Stomach (tissue), 9 donors: ENCODE results near the gene P2RY4. TPM values are rescaled to one million over a fixed set of nuclear protein-coding genes. Genes with fewer than 3 reads are reported as not detected.

Experiments used
- DNase-seq, 2 donors: peaks; one replicate each; pipeline versions ENCODE4 v3.0.0 to v3.0.0-alpha.2; 2013 to 2019
- H3K27ac ChIP-seq, 5 donors: fragments of 200-600 bp in 4 of 5; sonication (generic) in 4 of 5; one replicate each; pipeline ENCODE4 v1.5.1; 2013 to 2019; ENCODE audit warnings: mild to moderate bottlenecking in 1 of 5, moderate library complexity in 1 of 5
- H3K27me3 ChIP-seq, 3 donors: fragments of 200-600 bp; sonication (generic); one replicate each; pipeline ENCODE4 v1.5.1; 2017 to 2019; ENCODE audit warnings: mixed run types in 1 of 3
- H3K36me3 ChIP-seq, 4 donors: fragments of 200-600 bp; sonication (generic); 1 replicate in 3 of 4; 2 replicates in 1 of 4; pipeline ENCODE4 v1.5.1; 2016 to 2019
- H3K4me1 ChIP-seq, 4 donors: fragments of 200-600 bp; sonication (generic); one replicate each; pipeline ENCODE4 v1.5.1; 2016 to 2019
- H3K4me3 ChIP-seq, 4 donors: fragments of 200-600 bp; sonication (generic) in 3 of 4; one replicate each; pipeline ENCODE4 v1.5.1; 2016 to 2019; ENCODE audit warnings: mild to moderate bottlenecking in 1 of 4
- H3K9me3 ChIP-seq, 4 donors: fragments of 200-600 bp; sonication (generic); one replicate each; pipeline ENCODE4 v1.5.1; 2016 to 2019
- CTCF ChIP-seq, 7 experiments: fragments of 450-650 bp in 4 of 7; fragments of 200-600 bp in 3 of 7; sonication (generic) in 3 of 7; IDR thresholded peaks; one replicate each; pipeline ENCODE4 v1.5.1; 2016 to 2019; ENCODE audit warnings: antibody characterized with exemption in 7 of 7, control low read depth in 2 of 7, mild to moderate bottlenecking in 1 of 7
- EP300 ChIP-seq: sonication (generic); formaldehyde crosslinking; IDR thresholded peaks from one replicate; pipeline ENCODE4 v1.6.1; 2017; ENCODE audit warnings: antibody characterized with exemption
- POLR2A ChIP-seq, 4 donors: fragments of 450-650 bp; IDR thresholded peaks; one replicate each; pipeline ENCODE4 v1.6.1; 2016; ENCODE audit warnings: antibody characterized with exemption in 4 of 4, control low read depth in 2 of 4, mild to moderate bottlenecking in 1 of 4, moderate library complexity in 1 of 4
- POLR2AphosphoS5 ChIP-seq, 3 donors: sonication (generic); formaldehyde crosslinking; IDR thresholded peaks; one replicate each; pipeline ENCODE4 v1.6.1; 2016; ENCODE audit warnings: antibody characterized with exemption in 3 of 3
- WGBS, 5 donors: extraction: QIAGEN DNeasy Blood & Tissue Kit in 3 of 5; methylation state at CpG; one replicate each; pipeline versions ENCODE4 v1.1.5 to v1.1.7; 2013 to 2018; 5-methylcytosine and 5-hydroxymethylcytosine counted together
- intact Hi-C: fragments of 100-400 bp; cut with DNase I; formaldehyde crosslinking; loops from one replicate; pipeline ENCODE4 v1.15.1; 2023; ENCODE audit warnings: low total_unique reads
- polyA plus RNA-seq, 3 donors: library from polyadenylated mRNA; stranded (reverse); fragments of 200-250 nt; gene quantifications; one replicate each; pipeline ENCODE4 v1.2.3, GENCODE V29; 2013
- total RNA-seq, 5 donors: library from RNA; depleted of rRNA; stranded (reverse); fragments of >200 nt; gene quantifications; one replicate each; pipeline versions ENCODE4 v1.1.0 to v1.2.3, GENCODE V29; 2014 to 2016
- donor health status: healthy with polysubstance abuse.
- donor health status: Bipolar disorder and iron deficiency.
- donor health status: healthy.

The P2RY4 gene
- total and polyA plus RNA-seq, 8 donors = 0.73 to 0.89 TPM; not detected in 6

GRCh38 chrX:70257423-70258288, 2.3 kb downstream of the P2RY4 start:
- H3K27me3 ChIP-seq = peaks cover 0 to 3% (median 0%) of the 10 kb centered on the region in 3 donors
- TF ChIP-seq CTCF (IDR thresholded peaks at IDR 0.05) = no peak
- TF ChIP-seq POLR2A (IDR thresholded peaks at IDR 0.05) = no peak
- no peak for TF ChIP-seq EP300
- no peak for TF ChIP-seq POLR2AphosphoS5 (IDR thresholded peaks at IDR 0.05)
- H3K27ac ChIP-seq = no peak overlapping the region
- no peak overlapping the region for H3K4me3 ChIP-seq
- H3K4me1 ChIP-seq = no peaks in the 10 kb centered on the region
- no peaks in the 10 kb centered on the region for H3K36me3 ChIP-seq
- DNase-seq = no peak
- no peaks in the 10 kb centered on the region for H3K9me3 ChIP-seq
- WGBS, 5 donors = 62 to 80% (median 70%) methylated on average over 5 of the region's 5 CpGs
- intact Hi-C loops = no loop called here

- H3K36me3 ChIP-seq = no peaks in the 10 kb centered on the region
- H3K9me3 ChIP-seq = no peaks in the 10 kb centered on the region
- H3K4me1 ChIP-seq = no peaks in the 10 kb centered on the region
- 77 to 94% (median 79%) methylated on average over 2 of the region's 2 CpGs for WGBS, 5 donors
- no peak overlapping the region for H3K27ac ChIP-seq
- no peak overlapping the region for H3K4me3 ChIP-seq
- TF ChIP-seq EP300 = no peak
- TF ChIP-seq POLR2A (IDR thresholded peaks at IDR 0.05) = no peak
- TF ChIP-seq CTCF (IDR thresholded peaks at IDR 0.05) = no peak
- no peak for TF ChIP-seq POLR2AphosphoS5 (IDR thresholded peaks at IDR 0.05)
- peaks cover 0 to 3% (median 0%) of the 10 kb centered on the region in 3 donors for H3K27me3 ChIP-seq
- DNase-seq = no peak
- intact Hi-C loops = no loop called here
Observed at GRCh38 chrX:70255452-70255851, 4.6 kb downstream of the P2RY4 start.

- no peaks in the 10 kb centered on the region for H3K27me3 ChIP-seq
- no peaks in the 10 kb centered on the region for H3K4me1 ChIP-seq
- 58 to 89% (median 83%) methylated on average over 1 to 3 of the region's 3 CpGs for WGBS, 5 donors
- no peaks in the 10 kb centered on the region for H3K9me3 ChIP-seq
- intact Hi-C loops = no loop called here
- no peak for DNase-seq
- TF ChIP-seq CTCF (IDR thresholded peaks at IDR 0.05) (no peak), POLR2A (IDR thresholded peaks at IDR 0.05) (no peak), EP300 (no peak), POLR2AphosphoS5 (IDR thresholded peaks at IDR 0.05) (no peak)
- H3K27ac ChIP-seq = no peak overlapping the region
- no peaks in the 10 kb centered on the region for H3K36me3 ChIP-seq
- no peak overlapping the region for H3K4me3 ChIP-seq
Observed at GRCh38 chrX:70254909-70255308, 5.1 kb downstream of the P2RY4 start.

GRCh38 chrX:70254063-70254400, 6.0 kb downstream of the P2RY4 start:
- no peak for DNase-seq
- WGBS, 5 donors = 63 to 80% (median 76%) methylated on average over 1 of the region's 1 CpG
- TF ChIP-seq POLR2AphosphoS5 (IDR thresholded peaks at IDR 0.05) (no peak), CTCF (IDR thresholded peaks at IDR 0.05) (no peak), EP300 (no peak), POLR2A (IDR thresholded peaks at IDR 0.05) (no peak)

More at GRCh38 chrX:70254063-70254400, 6.0 kb downstream of the P2RY4 start:
- Histone ChIP-seq H3K4me1 (no peaks in the 10 kb centered on the region), H3K36me3 (no peaks in the 10 kb centered on the region), H3K27ac (no peak overlapping the region), H3K9me3 (no peaks in the 10 kb centered on the region), H3K27me3 (no peaks in the 10 kb centered on the region), H3K4me3 (no peak overlapping the region)
- intact Hi-C loops = no loop called here
